Mucosa of descending colon (tissue), 3 donors: ENCODE results near the gene CRTAC1. TPM values are rescaled to one million over a fixed set of nuclear protein-coding genes. Genes with fewer than 3 reads are reported as not detected.

Experiments
- ATAC-seq: fragments of 200-7000 bp; cut with Tn5 transposase; one replicate; pipeline ENCODE4 v1.9.1; 2020; ENCODE audit warnings: mild to moderate bottlenecking, moderate library complexity
- DNase-seq, 3 donors: peaks; one replicate each; pipeline ENCODE4 v3.0.0-alpha.2; 2020
- H3K36me3 ChIP-seq: fragments of 200-600 bp; one replicate; pipeline ENCODE4 v1.8.0; 2021; ENCODE audit warnings: low read depth, mild to moderate bottlenecking
- H3K4me1 ChIP-seq: fragments of 200-600 bp; one replicate; pipeline ENCODE4 v1.8.0; 2021; ENCODE audit warnings: low read depth, mild to moderate bottlenecking
- H3K4me3 ChIP-seq: fragments of 200-600 bp; one replicate; pipeline ENCODE4 v1.8.0; 2021; ENCODE audit warnings: mild to moderate bottlenecking
- H3K9me3 ChIP-seq: fragments of 200-600 bp; one replicate; pipeline ENCODE4 v1.8.0; 2021; ENCODE audit warnings: mild to moderate bottlenecking
- CTCF ChIP-seq: fragments of 200-600 bp; IDR thresholded peaks from one replicate; pipeline ENCODE4 v1.8.0; 2022; ENCODE audit warnings: antibody characterized with exemption, mild to moderate bottlenecking
- intact Hi-C, 2 donors: fragments of 100-400 bp; cut with DNase I in 1 of 2; cut with micrococcal nuclease in 1 of 2; formaldehyde crosslinking; loops; one replicate each; pipeline versions ENCODE4 v1.11.0 to v1.11.1; 2022; cut with DNase I, micrococcal nuclease
- total RNA-seq, 3 donors: library from RNA; stranded (reverse); fragmentation: NEBNext Ultra II Directional in 2 of 3; extraction: Animal tissue kit (Norgen Biotek cat#: 25700) in 2 of 3; gene quantifications; one replicate each; pipeline versions ENCODE4 v1.2.1 to v1.2.4, GENCODE V29; 2021 to 2023
- donor health status: DM: no; HTN: no; CAD: no; lungs with moderate emphysema.
- donor health status: DM: no; HTN: no; CAD: no.
- donor health status: DM: no; HTN: yes; CAD: no.

The CRTAC1 gene
- total RNA-seq, 3 donors from 2014 or later, result 0.17 to 8.8 (median 1.0) TPM

- intact Hi-C loops, result loop anchor here in 1 of 2 donors (5.0 kb wide), 1 partner anchor 76 kb away; no protein-coding TSS in a partner anchor
- Histone ChIP-seq H3K9me3 (no peaks in the 10 kb centered on the region), H3K36me3 (no peaks in the 10 kb centered on the region), H3K4me1 (no peaks in the 10 kb centered on the region), H3K4me3 (no peak overlapping the region)
- DNase-seq, result no peak
- ATAC-seq, result no peak
- TF ChIP-seq CTCF, result no peak
These were observed 162.2 kb downstream of the CRTAC1 start for GRCh38 chr10:97868134-97868685.

- Histone ChIP-seq H3K4me1 (no peaks in the 10 kb centered on the region), H3K9me3 (no peaks in the 10 kb centered on the region), H3K36me3 (no peaks in the 10 kb centered on the region), H3K4me3 (no peak overlapping the region)
- no peak for TF ChIP-seq CTCF
- intact Hi-C loops, result loop anchor here in 1 of 2 donors (5.0 kb wide), 1 partner anchor 75 kb away; no protein-coding TSS in a partner anchor
- no peak for DNase-seq
- no peak for ATAC-seq
These were observed 163.1 kb downstream of the CRTAC1 start for GRCh38 chr10:97867220-97867800.

- no peaks in the 10 kb centered on the region for H3K4me1 ChIP-seq
- DNase-seq (no peak), ATAC-seq (no peak)
- no peaks in the 10 kb centered on the region for H3K36me3 ChIP-seq
- TF ChIP-seq CTCF, result no peak
- H3K4me3 ChIP-seq, result no peak overlapping the region
- no peaks in the 10 kb centered on the region for H3K9me3 ChIP-seq
- intact Hi-C loops, result loop anchor here in 1 of 2 donors (5.0 kb wide), 1 partner anchor 74 kb away; no protein-coding TSS in a partner anchor
These were observed 163.7 kb downstream of the CRTAC1 start for GRCh38 chr10:97866524-97867219.

GRCh38 chr10:97865488-97865887 is 164.9 kb downstream of the CRTAC1 start:
- intact Hi-C loops, result loop anchor here in 1 of 2 donors (5.0 kb wide), 1 partner anchor 73 kb away; no protein-coding TSS in a partner anchor
- Histone ChIP-seq H3K9me3 (no peaks in the 10 kb centered on the region), H3K36me3 (no peaks in the 10 kb centered on the region), H3K4me3 (no peak overlapping the region), H3K4me1 (no peaks in the 10 kb centered on the region)
- DNase-seq (no peak), ATAC-seq (no peak)
- no peak for TF ChIP-seq CTCF

- Histone ChIP-seq H3K4me3 (no peak overlapping the region), H3K9me3 (no peaks in the 10 kb centered on the region), H3K4me1 (no peaks in the 10 kb centered on the region), H3K36me3 (no peaks in the 10 kb centered on the region)
- TF ChIP-seq CTCF, result no peak
- DNase-seq (no peak), ATAC-seq (no peak)
- intact Hi-C loops, result no loop called here
These were observed 166.6 kb downstream of the CRTAC1 start for GRCh38 chr10:97863808-97864207.
